A204.1 (cell line): ENCODE results near the gene UNC93B1.

Experiments
- FAIRE-seq: peaks from 2 replicates; lab custom pipeline; 2012; peaks lifted over from hg19 to GRCh38; lab: Jason Lieb, UNC

The UNC93B1 gene, protein sequence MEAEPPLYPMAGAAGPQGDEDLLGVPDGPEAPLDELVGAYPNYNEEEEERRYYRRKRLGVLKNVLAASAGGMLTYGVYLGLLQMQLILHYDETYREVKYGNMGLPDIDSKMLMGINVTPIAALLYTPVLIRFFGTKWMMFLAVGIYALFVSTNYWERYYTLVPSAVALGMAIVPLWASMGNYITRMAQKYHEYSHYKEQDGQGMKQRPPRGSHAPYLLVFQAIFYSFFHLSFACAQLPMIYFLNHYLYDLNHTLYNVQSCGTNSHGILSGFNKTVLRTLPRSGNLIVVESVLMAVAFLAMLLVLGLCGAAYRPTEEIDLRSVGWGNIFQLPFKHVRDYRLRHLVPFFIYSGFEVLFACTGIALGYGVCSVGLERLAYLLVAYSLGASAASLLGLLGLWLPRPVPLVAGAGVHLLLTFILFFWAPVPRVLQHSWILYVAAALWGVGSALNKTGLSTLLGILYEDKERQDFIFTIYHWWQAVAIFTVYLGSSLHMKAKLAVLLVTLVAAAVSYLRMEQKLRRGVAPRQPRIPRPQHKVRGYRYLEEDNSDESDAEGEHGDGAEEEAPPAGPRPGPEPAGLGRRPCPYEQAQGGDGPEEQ

GRCh38 chr11:68003846-68004550, at the start of gene UNC93B1:
UNC93B1 (minus strand) TSS chr11:68004097; CDS start chr11:68004043, 54 bp downstream.
- no peak for FAIRE-seq

DNA sequence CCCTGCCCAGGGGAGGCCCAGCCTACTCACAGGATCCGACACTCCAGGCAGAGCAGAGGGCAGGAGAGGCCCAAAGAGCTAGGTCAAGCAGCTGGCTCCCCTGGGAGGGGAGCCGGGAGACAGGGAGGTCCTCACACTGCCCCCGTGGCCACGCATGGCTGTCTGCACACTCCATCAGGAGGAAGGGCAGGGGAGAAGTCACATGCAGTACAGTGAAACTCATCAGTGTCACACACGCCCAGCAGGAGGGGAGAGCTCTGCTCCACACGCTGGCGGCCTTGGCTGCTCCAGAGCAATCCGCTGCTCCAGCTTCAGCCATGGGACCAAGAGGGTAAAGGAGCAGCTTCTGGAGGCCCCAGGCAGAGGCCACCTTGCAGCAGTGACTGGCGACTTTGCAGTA, 49.2 kb upstream of the UNC93B1 start:
- no peak for FAIRE-seq

- no peak for FAIRE-seq
Observed at GRCh38 chr11:68052137-68052873, 48.4 kb upstream of the UNC93B1 start.

DNA sequence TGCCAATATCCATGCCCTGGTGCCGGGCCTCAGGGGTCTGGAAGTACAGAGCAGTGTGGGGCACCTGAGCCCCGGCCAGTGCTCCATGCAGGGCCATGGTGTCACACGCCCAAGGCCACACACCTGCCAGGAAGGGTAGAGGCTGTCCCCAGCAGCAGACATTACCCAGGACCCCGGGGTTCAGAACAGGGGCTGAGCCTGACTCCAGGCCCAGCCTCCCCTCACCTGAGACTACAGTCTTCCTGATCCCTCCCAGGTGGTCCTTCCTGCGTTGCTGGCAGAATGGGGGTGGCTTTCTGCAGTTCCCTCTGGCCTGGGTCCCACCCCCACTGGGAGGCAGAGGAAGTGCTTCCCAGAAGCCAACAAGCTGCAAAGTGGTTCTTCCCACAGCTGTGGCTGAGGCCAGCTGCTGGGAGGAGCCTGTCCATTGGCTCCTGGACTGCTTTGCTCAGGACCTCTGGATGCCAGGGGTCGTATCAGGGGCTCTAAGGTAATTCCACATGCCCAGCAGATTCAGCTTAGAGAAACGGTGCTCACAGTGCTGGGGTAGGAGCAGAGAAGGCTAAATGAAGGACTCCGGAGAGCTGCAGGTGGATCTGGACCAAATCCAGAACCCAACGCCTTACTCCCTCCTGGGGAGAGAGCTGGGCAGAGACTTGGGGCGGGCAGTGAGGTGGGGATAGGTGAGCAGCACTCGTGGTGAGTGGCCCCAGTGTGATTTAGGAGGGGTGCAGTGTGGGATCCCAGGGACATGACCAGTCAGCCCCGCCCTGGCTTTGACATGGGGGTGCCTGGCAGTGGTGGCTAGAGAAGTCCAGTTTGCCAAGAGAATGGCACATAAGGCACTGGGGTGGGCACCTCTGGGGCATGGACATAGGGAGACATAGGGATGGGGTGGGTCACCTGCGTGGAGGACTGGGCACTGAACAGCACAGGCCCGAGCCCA, 47.6 kb upstream of the UNC93B1 start:
- no peak for FAIRE-seq

- no peak for FAIRE-seq
Observed at GRCh38 chr11:68050371-68050841, 46.5 kb upstream of the UNC93B1 start.

DNA sequence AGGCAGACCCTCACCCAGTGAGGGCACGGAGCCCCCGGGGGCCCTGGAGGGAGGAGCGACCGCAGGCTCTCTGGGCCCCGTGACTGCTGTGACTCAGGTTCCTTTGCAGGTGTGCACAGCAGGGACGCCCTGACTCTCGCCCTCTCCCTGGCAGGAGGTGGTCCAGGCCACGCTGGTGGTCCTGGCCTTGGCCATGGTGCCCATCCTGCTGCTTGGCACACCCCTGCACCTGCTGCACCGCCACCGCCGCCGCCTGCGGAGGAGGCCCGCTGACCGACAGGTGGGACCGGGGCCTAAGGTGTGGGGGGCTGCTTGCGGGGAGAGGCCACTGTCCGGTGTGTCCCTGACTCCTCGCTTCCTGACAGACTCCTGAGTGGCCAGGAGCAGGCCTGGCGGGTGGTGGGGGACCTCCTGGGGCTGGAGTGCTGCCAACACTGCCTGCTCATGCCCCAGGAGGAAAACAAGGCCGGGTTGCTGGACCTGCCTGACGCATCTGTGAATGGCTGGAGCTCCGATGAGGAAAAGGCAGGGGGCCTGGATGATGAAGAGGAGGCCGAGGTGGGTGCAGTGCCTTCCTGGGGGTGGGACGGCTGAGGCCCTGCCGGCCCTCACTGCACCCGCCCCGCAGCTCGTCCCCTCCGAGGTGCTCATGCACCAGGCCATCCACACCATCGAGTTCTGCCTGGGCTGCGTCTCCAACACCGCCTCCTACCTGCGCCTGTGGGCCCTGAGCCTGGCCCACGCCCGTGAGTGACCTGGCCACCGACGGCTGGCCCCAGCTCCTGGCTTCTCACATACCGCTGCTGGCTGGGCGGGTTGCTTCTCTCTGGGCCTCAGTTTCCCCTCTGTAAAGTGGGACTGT, 45.8 kb upstream of the UNC93B1 start:
- no peak for FAIRE-seq

GRCh38 chr11:68048681-68049508, 45.0 kb upstream of the UNC93B1 start:
- FAIRE-seq: no peak

- FAIRE-seq: no peak
Observed at GRCh38 chr11:68047437-68048290, 43.8 kb upstream of the UNC93B1 start.

DNA sequence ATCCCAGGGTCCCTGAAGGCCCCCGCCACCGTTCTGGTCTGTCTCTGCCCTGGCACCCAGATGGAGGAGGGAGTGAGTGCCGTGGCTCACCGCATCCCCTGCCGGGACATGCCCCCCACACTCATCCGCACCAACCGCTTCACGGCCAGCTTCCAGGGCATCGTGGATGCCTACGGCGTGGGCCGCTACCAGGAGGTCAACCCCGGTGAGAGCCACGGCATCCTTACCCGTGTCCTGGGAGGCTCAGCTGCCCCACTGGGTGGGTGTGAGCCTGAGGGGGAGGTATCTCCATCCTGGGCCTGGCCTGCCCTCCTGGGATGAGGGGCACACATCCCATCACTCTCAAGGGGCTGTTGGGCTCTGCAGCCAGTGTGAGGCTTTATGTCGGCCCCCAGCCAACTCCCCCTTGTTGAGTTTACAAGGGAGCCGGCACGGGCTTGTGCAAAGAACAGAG, 41.0 kb upstream of the UNC93B1 start:
- FAIRE-seq: no peak

DNA sequence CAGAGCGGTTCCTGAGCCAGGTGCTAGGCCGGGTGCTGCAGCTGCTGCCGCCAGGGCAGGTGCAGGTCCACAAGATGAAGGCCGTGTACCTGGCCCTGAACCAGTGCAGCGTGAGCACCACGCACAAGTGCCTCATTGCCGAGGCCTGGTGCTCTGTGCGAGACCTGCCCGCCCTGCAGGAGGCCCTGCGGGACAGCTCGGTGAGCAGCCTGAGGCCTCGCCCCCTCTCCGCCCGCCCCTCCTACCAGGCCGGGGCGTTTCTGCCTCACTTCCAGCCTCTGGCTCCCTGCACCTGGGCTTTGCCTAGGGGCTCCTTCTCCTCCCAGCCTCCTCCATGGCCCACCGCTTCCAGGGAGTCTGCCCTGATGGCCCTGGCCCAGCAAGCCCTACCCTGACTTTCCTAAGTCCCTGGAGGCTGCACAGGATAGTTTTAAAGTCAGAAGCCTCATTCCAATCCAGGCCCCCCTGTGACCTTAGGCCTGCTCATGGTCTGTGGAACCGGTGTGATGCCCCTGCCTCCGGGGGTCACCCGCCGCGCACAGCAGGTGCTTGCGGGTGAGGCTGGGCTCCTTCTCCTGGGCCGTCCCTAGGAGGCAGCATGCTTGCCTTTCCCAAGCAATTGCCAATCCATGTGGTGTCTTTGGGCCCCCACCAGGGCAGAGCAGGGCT, 40.4 kb upstream of the UNC93B1 start:
- FAIRE-seq: no peak

GRCh38 chr11:68043349-68044144, 39.6 kb upstream of the UNC93B1 start:
- FAIRE-seq: no peak

DNA sequence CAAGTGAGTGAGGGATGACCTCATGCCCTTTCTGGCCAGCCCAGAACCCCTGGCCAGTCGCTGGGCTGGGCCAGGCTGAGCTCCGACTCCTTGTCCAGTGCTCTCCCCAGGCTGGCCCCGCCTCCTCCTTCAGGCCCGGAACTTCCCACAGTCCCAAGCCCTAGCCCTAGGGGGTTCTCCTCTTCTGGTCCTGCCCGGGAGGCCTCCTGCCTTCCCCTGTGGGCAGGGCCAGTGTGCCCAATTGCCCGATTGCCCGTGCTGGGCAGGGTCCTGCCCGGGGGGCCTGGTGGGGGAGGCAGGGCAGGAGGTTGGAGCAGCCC, 39.1 kb upstream of the UNC93B1 start:
- FAIRE-seq: no peak

- FAIRE-seq: no peak
Observed at GRCh38 chr11:68042219-68043028, 38.5 kb upstream of the UNC93B1 start.

DNA sequence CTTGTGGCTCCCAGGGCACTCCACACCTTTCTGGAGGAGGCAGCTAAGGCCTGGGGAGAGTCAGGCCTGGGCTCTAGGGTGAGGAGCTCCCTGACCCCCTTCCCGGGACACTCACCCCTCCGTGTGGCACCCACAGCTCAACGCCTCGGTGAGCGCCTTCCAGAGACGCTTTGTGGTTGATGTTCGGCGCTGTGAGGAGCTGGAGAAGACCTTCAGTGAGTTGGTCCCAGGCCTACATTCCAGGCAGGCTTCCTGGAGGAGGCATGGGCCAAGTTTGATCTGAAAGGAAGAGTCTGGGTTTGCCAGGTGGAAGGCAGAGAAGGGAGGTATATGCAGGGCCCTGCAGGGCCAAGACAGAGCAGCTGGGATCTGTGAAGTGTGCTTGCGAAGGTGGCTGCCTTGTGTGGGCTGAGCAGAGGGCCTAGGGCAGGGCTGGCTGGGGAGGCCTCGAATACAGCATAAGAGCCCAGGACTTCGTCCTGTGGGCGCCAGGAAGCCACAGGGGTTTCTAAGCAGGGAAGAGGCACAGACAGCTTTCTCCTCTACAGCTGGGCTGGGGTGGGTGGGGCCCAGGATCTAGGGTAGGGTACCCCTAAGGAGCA, 37.8 kb upstream of the UNC93B1 start:
- FAIRE-seq: no peak

GRCh38 chr11:68040957-68041591, 37.2 kb upstream of the UNC93B1 start:
- no peak for FAIRE-seq
